Measurements from ENCODE around the gene LYL1.

Gene LYL1

GRCh38 chr19:13112555-13112954, 9.9 kb upstream of the LYL1 start:
- H3K27me3 ChIP-seq (ENCODE audit: insufficient read depth, poor library complexity, severe bottlenecking) = no peaks in the 10 kb centered on the region
- no peak for DNase-seq (ENCODE audit: low read depth in 1 of 2, low spot score in 1 of 2)
- TF ChIP-seq POLR2AphosphoS5 (IDR thresholded peaks at IDR 0.05; ENCODE audit: low read depth) (no peak), CTCF (IDR thresholded peaks at IDR 0.05; ENCODE audit: insufficient read depth, low read length) (no peak), REST (IDR thresholded peaks at IDR 0.05; ENCODE audit: insufficient replicate concordance, low read depth) (no peak), SPI1 (IDR thresholded peaks at IDR 0.05; ENCODE audit: borderline replicate concordance, low read depth) (no peak), GABPA (IDR thresholded peaks at IDR 0.05; ENCODE audit: low read depth) (no peak)
- H3K27ac ChIP-seq (replicated peaks) = no peak overlapping the region
- no peak overlapping the region for H3K4me3 ChIP-seq (replicated peaks; ENCODE audit: insufficient read depth, low read length)

- Histone ChIP-seq H3K4me3 (replicated peaks; ENCODE audit: insufficient read depth, low read length) (no peak overlapping the region), H3K27me3 (ENCODE audit: insufficient read depth, poor library complexity, severe bottlenecking) (no peaks in the 10 kb centered on the region), H3K27ac (replicated peaks) (no peak overlapping the region)
- DNase-seq (ENCODE audit: low read depth in 1 of 2, low spot score in 1 of 2) = no peak
- TF ChIP-seq SPI1 (IDR thresholded peaks at IDR 0.05; ENCODE audit: borderline replicate concordance, low read depth) = no peak
- no peak for TF ChIP-seq REST (IDR thresholded peaks at IDR 0.05; ENCODE audit: insufficient replicate concordance, low read depth)
- TF ChIP-seq GABPA (IDR thresholded peaks at IDR 0.05; ENCODE audit: low read depth) = no peak
- TF ChIP-seq POLR2AphosphoS5 (IDR thresholded peaks at IDR 0.05; ENCODE audit: low read depth) = no peak
- no peak for TF ChIP-seq CTCF (IDR thresholded peaks at IDR 0.05; ENCODE audit: insufficient read depth, low read length)
Measured at GRCh38 chr19:13110099-13110610, 7.5 kb upstream of the LYL1 start.

GRCh38 chr19:13109361-13110098, 6.9 kb upstream of the LYL1 start:
- no peaks in the 10 kb centered on the region for H3K27me3 ChIP-seq (ENCODE audit: insufficient read depth, poor library complexity, severe bottlenecking)
- TF ChIP-seq CTCF (IDR thresholded peaks at IDR 0.05; ENCODE audit: insufficient read depth, low read length) = no peak
- no peak for TF ChIP-seq GABPA (IDR thresholded peaks at IDR 0.05; ENCODE audit: low read depth)
- no peak for TF ChIP-seq POLR2AphosphoS5 (IDR thresholded peaks at IDR 0.05; ENCODE audit: low read depth)
- TF ChIP-seq SPI1 (IDR thresholded peaks at IDR 0.05; ENCODE audit: borderline replicate concordance, low read depth) = no peak
- TF ChIP-seq REST (IDR thresholded peaks at IDR 0.05; ENCODE audit: insufficient replicate concordance, low read depth) = no peak
- DNase-seq (ENCODE audit: low read depth in 1 of 2, low spot score in 1 of 2) = no peak

More at GRCh38 chr19:13109361-13110098, 6.9 kb upstream of the LYL1 start:
- no peak overlapping the region for H3K27ac ChIP-seq (replicated peaks)
- H3K4me3 ChIP-seq (replicated peaks; ENCODE audit: insufficient read depth, low read length) = no peak overlapping the region

Data from HL-60 (cell line).